Esophagus squamous epithelium (tissue), 4 donors: ENCODE measurements around the gene BFSP1.

ENCODE experiments used
- CTCF ChIP-seq, 6 experiments: fragments of 450-650 bp in 4 of 6; fragments of 200-600 bp in 2 of 6; sonication (generic) in 2 of 6; IDR thresholded peaks; one replicate each; pipeline ENCODE4 v1.5.1; 2016 to 2019; ENCODE audit warnings: antibody characterized with exemption in 6 of 6, mild to moderate bottlenecking in 4 of 6, moderate library complexity in 4 of 6
- POLR2A ChIP-seq, 4 donors: fragments of 450-650 bp; IDR thresholded peaks; one replicate each; pipeline ENCODE4 v1.6.1; 2017; ENCODE audit warnings: antibody characterized with exemption in 4 of 4, mild to moderate bottlenecking in 4 of 4, moderate library complexity in 3 of 4

- no peak for TF ChIP-seq CTCF (IDR thresholded peaks at IDR 0.05)
- no peak for TF ChIP-seq POLR2A (IDR thresholded peaks at IDR 0.05)
Measured at GRCh38 chr20:17467120-17467655, 64.0 kb downstream of the BFSP1 start.
